Measurements from ENCODE around the gene SMIM24. TPM values are rescaled to one million over a fixed set of nuclear protein-coding genes. Genes with fewer than 3 reads are reported as not detected.

The SMIM24 gene
- total RNA-seq, 1 experiment from 2014 or later = 1.9 TPM

- Histone ChIP-seq H2BK20ac (ENCODE audit: low read depth, low read length, poor library complexity, severe bottlenecking) (no peak within 1 kb of the TSS), H2AFZ (ENCODE audit: low read length) (no peak within 1 kb of the TSS), H3K27ac (ENCODE audit: insufficient read length, low read depth, low read length) (peak within 1 kb of the TSS; percentile 52), H3K9me3 (ENCODE audit: control insufficient read depth, low read depth, low read length) (no peaks in the 10 kb centered on the region), H3K4ac (ENCODE audit: low read depth, low read length) (no peak within 1 kb of the TSS), H3K9ac (ENCODE audit: extremely low read depth, insufficient read length, low read length) (peak within 1 kb of the TSS; percentile 96), H3K14ac (ENCODE audit: insufficient read depth, low read length) (peak within 1 kb of the TSS; percentile 97), H2AK5ac (ENCODE audit: insufficient read length, low read length) (no peak within 1 kb of the TSS), H2BK120ac (ENCODE audit: low read depth, low read length, poor library complexity, severe bottlenecking) (no peak within 1 kb of the TSS), H3K27me3 (ENCODE audit: insufficient read depth, low read length) (no peaks in the 10 kb centered on the region), H3K4me1 (ENCODE audit: insufficient read depth, low read length) (no peaks in the 10 kb centered on the region), H3K79me1 (ENCODE audit: insufficient read depth, low read depth, low read length, poor library complexity, severe bottlenecking) (no peaks in the 10 kb centered on the region), H4K5ac (ENCODE audit: insufficient read length, low read depth, low read length) (peak within 1 kb of the TSS; percentile 89), H3K23ac (ENCODE audit: insufficient read length, low read depth, low read length) (no peak within 1 kb of the TSS), H3K18ac (ENCODE audit: insufficient read length, low read depth, low read length) (peak within 1 kb of the TSS; percentile 97), H4K8ac (replicated peaks; ENCODE audit: insufficient read length, low read depth, low read length) (peak within 1 kb of the TSS; percentile 88), H2BK12ac (ENCODE audit: insufficient read length, low read depth, low read length) (peak within 1 kb of the TSS; percentile 84), H3K56ac (ENCODE audit: insufficient read length, low read depth, low read length) (peak within 1 kb of the TSS; percentile 67), H2BK15ac (ENCODE audit: low read depth, low read length) (no peak within 1 kb of the TSS), H4K20me1 (ENCODE audit: control insufficient read depth, insufficient read depth, insufficient read length) (no peaks in the 10 kb centered on the region), H2BK5ac (ENCODE audit: insufficient read length, low read length) (peak within 1 kb of the TSS; percentile 96), H3K23me2 (ENCODE audit: insufficient read length, low read depth, low read length, poor library complexity, severe bottlenecking) (peaks cover 6% of the 10 kb centered on the region), H3K4me2 (ENCODE audit: insufficient read depth, insufficient read length, low read length) (peak within 1 kb of the TSS; percentile 95), H3T11ph (ENCODE audit: low read length) (no peak within 1 kb of the TSS), H4K91ac (ENCODE audit: insufficient read length, low read depth, low read length) (no peak within 1 kb of the TSS), H3K79me2 (ENCODE audit: insufficient read depth, low read length) (peaks cover 10% of the 10 kb centered on the region)
- peak; percentile 97 for DNase-seq
- Mint-ChIP-seq H3K4me1 (peaks cover 12 to 19% of the 10 kb centered on the region in 2 experiments), H3K4me3 (peak within 1 kb of the TSS; percentile 91 to 95), H3K27me3 (ENCODE audit: low read depth) (no peaks in the 10 kb centered on the region), H3K27ac (peak within 1 kb of the TSS; percentile 99), H3K36me3 (ENCODE audit: insufficient read depth in 1 of 3, low read depth in 3 of 3) (peaks cover 12 to 24% (median 22%) of the 10 kb centered on the region in 3 experiments; a peak in 6 of 7 replicates), H3K9me3 (no peaks in the 10 kb centered on the region; a peak in 1 of 5 replicates)
- WGBS (ENCODE audit: extremely low coverage, insufficient read length, low lambda C conversion rate) = no CpG with 5 or more reads among the region's 52 CpGs
- TF ChIP-seq CTCF (conservative IDR thresholded peaks at IDR 0.05) = no peak
Measured at GRCh38 chr19:3500429-3501101, 20.2 kb upstream of the SMIM24 start, which contains the start of gene DOHH. TSS of gene DOHH (minus strand) at chr19:3500674. CDS start at chr19:3496814, 3,860 bp downstream.

Measured in H9 (cell line).